ENCODE measurements around the gene FHL1.

FHL1 gene

GRCh38 chrX:136190038-136190713 lies 42.8 kb downstream of the FHL1 start:
- Histone ChIP-seq H3K36me3 (ENCODE audit: control insufficient read depth in 1 of 2, insufficient read depth in 2 of 2, low read length in 2 of 2) (no peaks in the 10 kb centered on the region), H3K4me1 (ENCODE audit: control insufficient read depth in 1 of 2, insufficient read depth in 2 of 2, low read length in 2 of 2) (peaks cover 7 to 36% of the 10 kb centered on the region in 2 donors), H3K27ac (ENCODE audit: low read length) (peak overlapping the region; percentile 74), H3K9me3 (ENCODE audit: control insufficient read depth in 1 of 2, low read length in 2 of 2) (no peaks in the 10 kb centered on the region), H3K27me3 (ENCODE audit: low read depth, low read length) (no peaks in the 10 kb centered on the region), H3K4me3 (ENCODE audit: low read depth in 1 of 2, low read length in 2 of 2) (no peak overlapping the region)

GRCh38 chrX:136191171-136191570 lies 43.8 kb downstream of the FHL1 start:
- Histone ChIP-seq H3K36me3 (ENCODE audit: control insufficient read depth in 1 of 2, insufficient read depth in 2 of 2, low read length in 2 of 2) (no peaks in the 10 kb centered on the region), H3K4me3 (ENCODE audit: low read depth in 1 of 2, low read length in 2 of 2) (no peak overlapping the region), H3K27ac (ENCODE audit: low read length) (peak overlapping the region; percentile 74), H3K27me3 (ENCODE audit: low read depth, low read length) (no peaks in the 10 kb centered on the region), H3K9me3 (ENCODE audit: control insufficient read depth in 1 of 2, low read length in 2 of 2) (no peaks in the 10 kb centered on the region), H3K4me1 (ENCODE audit: control insufficient read depth in 1 of 2, insufficient read depth in 2 of 2, low read length in 2 of 2) (peaks cover 11 to 35% of the 10 kb centered on the region in 2 donors)

GRCh38 chrX:136192135-136192534 lies 44.8 kb downstream of the FHL1 start:
- H3K9me3 ChIP-seq (ENCODE audit: control insufficient read depth in 1 of 2, low read length in 2 of 2) = no peaks in the 10 kb centered on the region
- peaks cover 11 to 35% of the 10 kb centered on the region in 2 donors for H3K4me1 ChIP-seq (ENCODE audit: control insufficient read depth in 1 of 2, insufficient read depth in 2 of 2, low read length in 2 of 2)
- H3K27ac ChIP-seq (ENCODE audit: low read length) = peak overlapping the region; percentile 74
- no peaks in the 10 kb centered on the region for H3K27me3 ChIP-seq (ENCODE audit: low read depth, low read length)
- H3K4me3 ChIP-seq (ENCODE audit: low read depth in 1 of 2, low read length in 2 of 2) = no peak overlapping the region
- no peaks in the 10 kb centered on the region for H3K36me3 ChIP-seq (ENCODE audit: control insufficient read depth in 1 of 2, insufficient read depth in 2 of 2, low read length in 2 of 2)

GRCh38 chrX:136192839-136193414 lies 45.6 kb downstream of the FHL1 start:
- Histone ChIP-seq H3K4me3 (ENCODE audit: low read depth in 1 of 2, low read length in 2 of 2) (no peak overlapping the region), H3K4me1 (ENCODE audit: control insufficient read depth in 1 of 2, insufficient read depth in 2 of 2, low read length in 2 of 2) (peaks cover 11 to 35% of the 10 kb centered on the region in 2 donors), H3K27ac (ENCODE audit: low read length) (peak overlapping the region; percentile 74), H3K36me3 (ENCODE audit: control insufficient read depth in 1 of 2, insufficient read depth in 2 of 2, low read length in 2 of 2) (no peaks in the 10 kb centered on the region), H3K27me3 (ENCODE audit: low read depth, low read length) (no peaks in the 10 kb centered on the region), H3K9me3 (ENCODE audit: control insufficient read depth in 1 of 2, low read length in 2 of 2) (no peaks in the 10 kb centered on the region)

- H3K27ac ChIP-seq (ENCODE audit: low read length) = peak overlapping the region; percentile 74
- H3K36me3 ChIP-seq (ENCODE audit: control insufficient read depth in 1 of 2, insufficient read depth in 2 of 2, low read length in 2 of 2) = no peaks in the 10 kb centered on the region
- H3K27me3 ChIP-seq (ENCODE audit: low read depth, low read length) = no peaks in the 10 kb centered on the region
- peaks cover 11 to 35% of the 10 kb centered on the region in 2 donors for H3K4me1 ChIP-seq (ENCODE audit: control insufficient read depth in 1 of 2, insufficient read depth in 2 of 2, low read length in 2 of 2)
- H3K4me3 ChIP-seq (ENCODE audit: low read depth in 1 of 2, low read length in 2 of 2) = no peak overlapping the region
- H3K9me3 ChIP-seq (ENCODE audit: control insufficient read depth in 1 of 2, low read length in 2 of 2) = no peaks in the 10 kb centered on the region
Measured at GRCh38 chrX:136193771-136194170, 46.4 kb downstream of the FHL1 start.

- Histone ChIP-seq H3K9me3 (ENCODE audit: control insufficient read depth in 1 of 2, low read length in 2 of 2) (no peaks in the 10 kb centered on the region), H3K4me3 (ENCODE audit: low read depth in 1 of 2, low read length in 2 of 2) (no peak overlapping the region), H3K4me1 (ENCODE audit: control insufficient read depth in 1 of 2, insufficient read depth in 2 of 2, low read length in 2 of 2) (peaks cover 11 to 35% of the 10 kb centered on the region in 2 donors), H3K36me3 (ENCODE audit: control insufficient read depth in 1 of 2, insufficient read depth in 2 of 2, low read length in 2 of 2) (no peaks in the 10 kb centered on the region), H3K27ac (ENCODE audit: low read length) (peak overlapping the region; percentile 73), H3K27me3 (ENCODE audit: low read depth, low read length) (no peaks in the 10 kb centered on the region)
Measured at GRCh38 chrX:136194536-136194935, 47.2 kb downstream of the FHL1 start.

GRCh38 chrX:136195247-136195646 lies 47.9 kb downstream of the FHL1 start:
- no peak overlapping the region for H3K4me3 ChIP-seq (ENCODE audit: low read depth in 1 of 2, low read length in 2 of 2)
- H3K9me3 ChIP-seq (ENCODE audit: control insufficient read depth in 1 of 2, low read length in 2 of 2) = no peaks in the 10 kb centered on the region
- no peaks in the 10 kb centered on the region for H3K36me3 ChIP-seq (ENCODE audit: control insufficient read depth in 1 of 2, insufficient read depth in 2 of 2, low read length in 2 of 2)
- H3K4me1 ChIP-seq (ENCODE audit: control insufficient read depth in 1 of 2, insufficient read depth in 2 of 2, low read length in 2 of 2) = peaks cover 11 to 31% of the 10 kb centered on the region in 2 donors
- peak overlapping the region; percentile 73 for H3K27ac ChIP-seq (ENCODE audit: low read length)
- no peaks in the 10 kb centered on the region for H3K27me3 ChIP-seq (ENCODE audit: low read depth, low read length)

- H3K27me3 ChIP-seq (ENCODE audit: low read depth, low read length) = no peaks in the 10 kb centered on the region
- H3K27ac ChIP-seq (ENCODE audit: low read length) = peak overlapping the region; percentile 77
- peaks cover 11 to 26% of the 10 kb centered on the region in 2 donors for H3K4me1 ChIP-seq (ENCODE audit: control insufficient read depth in 1 of 2, insufficient read depth in 2 of 2, low read length in 2 of 2)
- H3K9me3 ChIP-seq (ENCODE audit: control insufficient read depth in 1 of 2, low read length in 2 of 2) = no peaks in the 10 kb centered on the region
- H3K36me3 ChIP-seq (ENCODE audit: control insufficient read depth in 1 of 2, insufficient read depth in 2 of 2, low read length in 2 of 2) = no peaks in the 10 kb centered on the region
- peak overlapping the region in 1 of 2 donors; percentile 12 for H3K4me3 ChIP-seq (ENCODE audit: low read depth in 1 of 2, low read length in 2 of 2)
Measured at GRCh38 chrX:136196691-136197155, 49.4 kb downstream of the FHL1 start.

- Histone ChIP-seq H3K36me3 (ENCODE audit: control insufficient read depth in 1 of 2, insufficient read depth in 2 of 2, low read length in 2 of 2) (no peaks in the 10 kb centered on the region), H3K4me3 (ENCODE audit: low read depth in 1 of 2, low read length in 2 of 2) (peak overlapping the region in 1 of 2 donors; percentile 12), H3K4me1 (ENCODE audit: control insufficient read depth in 1 of 2, insufficient read depth in 2 of 2, low read length in 2 of 2) (peaks cover 12 to 24% of the 10 kb centered on the region in 2 donors), H3K27me3 (ENCODE audit: low read depth, low read length) (no peaks in the 10 kb centered on the region), H3K9me3 (ENCODE audit: control insufficient read depth in 1 of 2, low read length in 2 of 2) (no peaks in the 10 kb centered on the region), H3K27ac (ENCODE audit: low read length) (peak overlapping the region; percentile 77)
Measured at GRCh38 chrX:136198010-136198409, 50.7 kb downstream of the FHL1 start.

GRCh38 chrX:136198678-136199243 lies 51.4 kb downstream of the FHL1 start:
- Histone ChIP-seq H3K27ac (ENCODE audit: low read length) (peak overlapping the region; percentile 77), H3K9me3 (ENCODE audit: control insufficient read depth in 1 of 2, low read length in 2 of 2) (no peaks in the 10 kb centered on the region), H3K4me3 (ENCODE audit: low read depth in 1 of 2, low read length in 2 of 2) (peak overlapping the region in 1 of 2 donors; percentile 12), H3K4me1 (ENCODE audit: control insufficient read depth in 1 of 2, insufficient read depth in 2 of 2, low read length in 2 of 2) (peaks cover 14 to 21% of the 10 kb centered on the region in 2 donors), H3K36me3 (ENCODE audit: control insufficient read depth in 1 of 2, insufficient read depth in 2 of 2, low read length in 2 of 2) (no peaks in the 10 kb centered on the region), H3K27me3 (ENCODE audit: low read depth, low read length) (no peaks in the 10 kb centered on the region)

- no peaks in the 10 kb centered on the region for H3K9me3 ChIP-seq (ENCODE audit: control insufficient read depth in 1 of 2, low read length in 2 of 2)
- peaks cover 14 to 23% of the 10 kb centered on the region in 2 donors for H3K4me1 ChIP-seq (ENCODE audit: control insufficient read depth in 1 of 2, insufficient read depth in 2 of 2, low read length in 2 of 2)
- H3K27ac ChIP-seq (ENCODE audit: low read length) = peak overlapping the region; percentile 77
- no peaks in the 10 kb centered on the region for H3K27me3 ChIP-seq (ENCODE audit: low read depth, low read length)
- H3K4me3 ChIP-seq (ENCODE audit: low read depth in 1 of 2, low read length in 2 of 2) = peak overlapping the region in 1 of 2 donors; percentile 12
- no peaks in the 10 kb centered on the region for H3K36me3 ChIP-seq (ENCODE audit: control insufficient read depth in 1 of 2, insufficient read depth in 2 of 2, low read length in 2 of 2)
Measured at GRCh38 chrX:136199365-136199764, 52.0 kb downstream of the FHL1 start.

Data from muscle layer of duodenum (tissue), 2 donors.